ENCODE results near the gene SWT1.

The SWT1 gene

DNA sequence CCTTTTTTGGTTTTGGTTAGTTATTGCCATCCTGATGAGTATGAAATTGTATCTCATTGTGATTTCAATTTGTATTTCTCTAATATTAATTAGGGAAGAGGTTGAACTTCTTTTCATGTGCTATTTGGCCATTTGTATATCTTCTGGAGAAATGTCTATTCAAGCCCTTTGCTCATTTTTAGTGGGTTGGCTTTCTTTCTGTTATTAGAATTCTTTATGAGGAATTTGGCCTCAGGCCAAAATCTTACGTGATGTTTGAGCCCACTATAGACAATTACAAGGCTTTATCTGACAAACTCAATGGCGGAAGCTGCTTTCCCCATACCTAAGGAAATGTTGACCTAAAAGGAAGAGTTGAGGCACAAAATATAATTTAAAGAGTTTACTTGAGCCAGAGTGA lies 127.1 kb downstream of the SWT1 start:
- TF ChIP-seq CTCF (IDR thresholded peaks at IDR 0.05; ENCODE audit: insufficient read depth, low read depth, low read length, missing control alignments): no peak
- no peak overlapping the region for H3K4me3 ChIP-seq (ENCODE audit: low read depth, low read length)
- no peak for DNase-seq (ENCODE audit: low read depth)

- TF ChIP-seq CTCF (IDR thresholded peaks at IDR 0.05; ENCODE audit: insufficient read depth, low read depth, low read length, missing control alignments): no peak
- DNase-seq (ENCODE audit: low read depth): no peak
- H3K4me3 ChIP-seq (ENCODE audit: low read depth, low read length): no peak overlapping the region
These were observed 127.7 kb downstream of the SWT1 start for GRCh38 chr1:185284533-185285276.

DNA sequence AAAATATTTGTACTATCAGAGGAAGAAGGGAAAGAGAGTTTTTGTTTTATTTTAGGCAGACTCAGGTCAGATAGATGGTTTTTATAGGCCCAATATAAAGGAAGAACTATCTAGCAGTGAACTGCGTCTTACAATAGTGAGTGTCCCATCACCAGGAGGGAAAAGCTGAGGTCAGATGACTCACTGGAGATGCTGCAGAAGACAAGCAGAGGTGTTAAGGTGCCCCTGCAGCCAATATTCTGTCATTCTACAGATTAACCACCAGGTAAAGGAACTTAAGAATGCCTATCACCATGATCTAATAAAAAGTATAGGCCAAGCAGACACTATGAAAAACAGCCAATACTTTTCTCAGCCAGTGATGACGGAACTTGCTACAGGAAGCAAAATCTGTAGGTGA lies 130.5 kb downstream of the SWT1 start:
- H3K4me3 ChIP-seq (ENCODE audit: low read depth, low read length): no peak overlapping the region
- TF ChIP-seq CTCF (IDR thresholded peaks at IDR 0.05; ENCODE audit: insufficient read depth, low read depth, low read length, missing control alignments): no peak
- no peak for DNase-seq (ENCODE audit: low read depth)

GRCh38 chr1:185288435-185288834 lies 131.5 kb downstream of the SWT1 start:
- no peak for TF ChIP-seq CTCF (IDR thresholded peaks at IDR 0.05; ENCODE audit: insufficient read depth, low read depth, low read length, missing control alignments)
- no peak for DNase-seq (ENCODE audit: low read depth)
- no peak overlapping the region for H3K4me3 ChIP-seq (ENCODE audit: low read depth, low read length)

- no peak for DNase-seq (ENCODE audit: low read depth)
- TF ChIP-seq CTCF (IDR thresholded peaks at IDR 0.05; ENCODE audit: insufficient read depth, low read depth, low read length, missing control alignments): no peak
- no peak overlapping the region for H3K4me3 ChIP-seq (ENCODE audit: low read depth, low read length)
These were observed 132.9 kb downstream of the SWT1 start for GRCh38 chr1:185289880-185290279.

DNA sequence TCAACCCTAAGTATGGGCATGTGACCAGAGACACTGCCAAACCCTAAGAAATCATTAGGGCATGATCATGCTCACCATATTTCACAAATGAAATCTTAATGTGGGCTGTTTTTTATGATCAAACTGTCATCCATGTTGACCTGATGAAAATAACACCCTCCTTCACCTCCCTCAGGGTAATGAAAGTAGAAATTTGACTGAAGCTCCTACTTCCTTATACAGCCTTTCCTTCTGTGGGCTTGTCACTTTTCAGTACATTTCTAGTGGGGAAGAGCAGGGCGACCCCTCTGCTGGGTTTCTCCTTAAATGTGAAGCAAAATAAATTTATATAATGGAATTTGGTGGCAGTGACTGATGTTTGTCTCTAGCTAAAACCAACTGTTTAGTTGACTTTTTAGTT lies 134.2 kb downstream of the SWT1 start:
- no peak for TF ChIP-seq CTCF (IDR thresholded peaks at IDR 0.05; ENCODE audit: insufficient read depth, low read depth, low read length, missing control alignments)
- DNase-seq (ENCODE audit: low read depth): no peak
- H3K4me3 ChIP-seq (ENCODE audit: low read depth, low read length): no peak overlapping the region

DNA sequence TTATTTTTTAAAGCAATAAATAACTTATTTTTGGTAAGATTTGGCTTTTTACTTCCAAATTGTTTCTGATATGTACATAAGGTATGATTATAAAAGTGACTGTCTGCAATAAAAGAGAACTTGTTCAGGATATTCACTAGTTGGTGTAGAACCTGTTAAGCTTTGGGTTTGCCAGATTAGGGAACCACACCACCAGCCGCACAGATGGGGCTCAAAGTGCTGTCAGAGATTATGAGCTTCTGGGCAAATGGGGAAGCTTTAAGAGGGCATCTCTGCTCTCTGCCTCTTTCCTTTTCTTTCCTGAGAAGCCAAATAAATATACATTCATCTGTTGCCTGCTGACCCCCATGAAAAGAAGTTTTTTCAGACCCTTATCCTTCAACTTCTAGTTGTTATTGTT lies 134.7 kb downstream of the SWT1 start:
- no peak overlapping the region for H3K4me3 ChIP-seq (ENCODE audit: low read depth, low read length)
- no peak for TF ChIP-seq CTCF (IDR thresholded peaks at IDR 0.05; ENCODE audit: insufficient read depth, low read depth, low read length, missing control alignments)
- no peak for DNase-seq (ENCODE audit: low read depth)
